WTC11 (cell line): ENCODE results near the gene ACSF3. TPM values are rescaled to one million over a fixed set of nuclear protein-coding genes. Genes with fewer than 3 reads are reported as not detected.

Experiments
- ATAC-seq: fragments of 200-7000 bp; cut with Tn5 transposase; 2 replicates; pipeline ENCODE4 v1.10.0; 2021; ENCODE audit warnings: mild to moderate bottlenecking, moderate library complexity
- CTCF ChIA-PET: fragments of 300-600 bp; sonication (Branson Sonifier 250); formaldehyde crosslinking; loops from one replicate; lab custom pipeline; 2021; ENCODE audit warnings: antibody characterized with exemption; lab: Charles Lee
- POLR2A ChIA-PET: fragments of 350-600 bp; sonication (Branson Sonifier 250); formaldehyde crosslinking; loops from one replicate; lab custom pipeline; 2021; ENCODE audit warnings: antibody characterized with exemption; lab: Charles Lee
- DNase-seq: peaks from one replicate; pipeline ENCODE4 v3.0.0; 2021; ENCODE audit warnings: low spot score
- H3K27ac Mint-ChIP-seq: 2 replicates; pipeline ENCODE4 v1.8.0; 2021; ENCODE audit warnings: mixed read lengths
- H3K27me3 Mint-ChIP-seq: 2 replicates; pipeline ENCODE4 v1.8.0; 2021; ENCODE audit warnings: low read depth, mild to moderate bottlenecking, moderate library complexity, mixed read lengths
- H3K36me3 Mint-ChIP-seq: 2 replicates; pipeline ENCODE4 v1.8.0; 2021; ENCODE audit warnings: mixed read lengths
- H3K4me1 Mint-ChIP-seq: 2 replicates; pipeline ENCODE4 v1.8.0; 2022; ENCODE audit warnings: mixed read lengths
- H3K4me3 Mint-ChIP-seq: 2 replicates; pipeline ENCODE4 v1.8.0; 2021; ENCODE audit warnings: mild to moderate bottlenecking, moderate library complexity, mixed read lengths
- H3K9me3 Mint-ChIP-seq: 2 replicates; pipeline ENCODE4 v1.8.0; 2021; ENCODE audit warnings: mixed read lengths
- ATF1 ChIP-seq: sonication (generic); formaldehyde crosslinking; IDR thresholded peaks from 2 replicates; pipeline ENCODE4 v1.8.1; 2023; ENCODE audit warnings: mild to moderate bottlenecking, moderate library complexity, missing genetic modification reagents
- CTCF ChIP-seq: fragments of 200-600 bp; IDR thresholded peaks from 2 replicates; pipeline ENCODE4 v1.8.0; 2022; ENCODE audit warnings: antibody characterized with exemption
- E2F1 ChIP-seq: sonication (generic); formaldehyde crosslinking; IDR thresholded peaks from 2 replicates; pipeline ENCODE4 v1.8.0; 2022; ENCODE audit warnings: mild to moderate bottlenecking, missing genetic modification reagents
- EMX1 ChIP-seq: fragments of 250-450 bp; sonication (Bioruptor Pico); IDR thresholded peaks from 2 replicates; pipeline ENCODE4 v1.8.0; 2021; ENCODE audit warnings: mild to moderate bottlenecking
- ERG ChIP-seq: fragments of 250-450 bp; sonication (Bioruptor Pico); IDR thresholded peaks from 2 replicates; pipeline ENCODE4 v1.8.0; 2021; ENCODE audit warnings: mild to moderate bottlenecking
- FOXJ3 ChIP-seq: sonication (generic); formaldehyde crosslinking; IDR thresholded peaks from 2 replicates; pipeline ENCODE4 v1.9.0; 2021; ENCODE audit warnings: missing genetic modification reagents, mild to moderate bottlenecking, borderline replicate concordance
- FOXP1 ChIP-seq: sonication (generic); formaldehyde crosslinking; IDR thresholded peaks from 2 replicates; pipeline ENCODE4 v1.8.0; 2022; ENCODE audit warnings: missing genetic modification reagents, mild to moderate bottlenecking, moderate library complexity, borderline replicate concordance
- IRF1 ChIP-seq: sonication (generic); formaldehyde crosslinking; IDR thresholded peaks from 2 replicates; pipeline ENCODE4 v1.8.0; 2023; ENCODE audit warnings: missing genetic modification reagents
- IRF2 ChIP-seq: sonication (generic); formaldehyde crosslinking; IDR thresholded peaks from 2 replicates; pipeline ENCODE4 v1.8.0; 2022; ENCODE audit warnings: low read depth, missing genetic modification reagents, borderline replicate concordance
- JAZF1 ChIP-seq: fragments of 250-450 bp; sonication (Bioruptor Pico); IDR thresholded peaks from 2 replicates; pipeline ENCODE4 v1.9.0; 2021; ENCODE audit warnings: moderate library complexity, mild to moderate bottlenecking, inconsistent platforms
- NFATC4 ChIP-seq: fragments of 250-450 bp; sonication (Bioruptor Pico); IDR thresholded peaks from 2 replicates; pipeline ENCODE4 v1.9.0; 2021; ENCODE audit warnings: mild to moderate bottlenecking
- NR1H2 ChIP-seq: sonication (generic); formaldehyde crosslinking; IDR thresholded peaks from 2 replicates; pipeline ENCODE4 v1.9.0; 2021; ENCODE audit warnings: mild to moderate bottlenecking, moderate library complexity, missing genetic modification reagents
- TEAD1 ChIP-seq: sonication (generic); formaldehyde crosslinking; IDR thresholded peaks from 2 replicates; pipeline ENCODE4 v1.8.0; 2022; ENCODE audit warnings: mild to moderate bottlenecking, missing genetic modification reagents
- TEAD4 ChIP-seq: sonication (generic); formaldehyde crosslinking; IDR thresholded peaks from 2 replicates; pipeline ENCODE4 v1.8.0; 2022; ENCODE audit warnings: mild to moderate bottlenecking, missing genetic modification reagents
- ZMAT4 ChIP-seq: fragments of 250-450 bp; sonication (Bioruptor Pico); IDR thresholded peaks from 2 replicates; pipeline ENCODE4 v1.9.0; 2021; ENCODE audit warnings: mild to moderate bottlenecking
- ZNF121 ChIP-seq: sonication (generic); formaldehyde crosslinking; IDR thresholded peaks from 2 replicates; pipeline ENCODE4 v1.8.0; 2023; ENCODE audit warnings: missing genetic modification reagents
- ZNF219 ChIP-seq: sonication (generic); formaldehyde crosslinking; IDR thresholded peaks from 2 replicates; pipeline ENCODE4 v1.8.0; 2023; ENCODE audit warnings: missing genetic modification reagents, mild to moderate bottlenecking, borderline replicate concordance
- ZNF263 ChIP-seq: sonication (generic); formaldehyde crosslinking; IDR thresholded peaks from 2 replicates; pipeline ENCODE4 v1.8.1; 2022; ENCODE audit warnings: low read depth, mild to moderate bottlenecking, moderate library complexity, missing genetic modification reagents
- ZNF416 ChIP-seq: fragments of 250-450 bp; sonication (Bioruptor Pico); IDR thresholded peaks from 2 replicates; pipeline ENCODE4 v1.9.0; 2021; ENCODE audit warnings: mild to moderate bottlenecking, inconsistent platforms
- ZNF671 ChIP-seq: fragments of 250-450 bp; sonication (Bioruptor Pico); IDR thresholded peaks from 2 replicates; pipeline ENCODE4 v1.8.0; 2021; ENCODE audit warnings: mild to moderate bottlenecking
- total RNA-seq: library from RNA; stranded (reverse); gene quantifications from 3 replicates; pipeline ENCODE4 v1.2.3, GENCODE V29; 2021
- TF ChIP-seq, protein P1 (sequence below): sonication (generic); formaldehyde crosslinking; IDR thresholded peaks from 2 replicates; pipeline ENCODE4 v1.8.1; 2022; ENCODE audit warnings: mild to moderate bottlenecking, missing genetic modification reagents, moderate library complexity, borderline replicate concordance
- TF ChIP-seq, protein P2 (sequence below): sonication (generic); formaldehyde crosslinking; conservative IDR thresholded peaks from 2 replicates; pipeline ENCODE4 v1.8.1; 2022; ENCODE audit warnings: mild to moderate bottlenecking, missing genetic modification reagents
- TF ChIP-seq, protein P3 (sequence below): sonication (generic); formaldehyde crosslinking; IDR thresholded peaks from 2 replicates; pipeline ENCODE4 v1.8.1; 2023; ENCODE audit warnings: mild to moderate bottlenecking, missing genetic modification reagents, moderate library complexity

The ACSF3 gene
- total RNA-seq, 1 experiment from 2014 or later = 22.9 TPM

DNA sequence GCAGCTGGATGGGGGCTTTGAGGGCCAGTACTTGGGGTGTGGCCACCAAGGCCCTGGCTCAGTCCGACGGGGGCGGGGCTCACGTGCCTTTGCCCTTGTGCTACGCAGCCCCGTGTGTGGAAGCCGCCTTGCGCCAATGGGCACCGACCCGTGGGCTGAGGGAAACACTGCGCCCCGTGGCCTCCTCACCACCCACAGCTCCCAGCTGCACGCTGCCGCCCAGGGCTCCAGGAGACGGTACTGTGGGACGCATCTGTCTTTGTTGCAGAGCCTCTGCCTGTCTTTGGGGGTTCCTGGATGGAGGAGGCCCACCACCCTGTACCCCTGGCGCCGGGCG lies 85.5 kb downstream of the ACSF3 start (continued):
- TF ChIP-seq ZNF121 (CRISPR knock-in tag) (no peak), TEAD1 (no peak), FOXJ3 (CRISPR knock-in tag) (no peak), ZNF219 (CRISPR knock-in tag) (no peak), FOXP1 (CRISPR knock-in tag) (no peak), ZNF263 (CRISPR knock-in tag) (no peak), NFATC4 (CRISPR knock-in tag) (no peak), ZNF416 (CRISPR knock-in tag) (no peak)

- CTCF ChIA-PET = interaction anchor here (1.6 kb wide), 1 partner anchor 8 kb away, joined by 3 read pairs; the partner anchor contains the start of gene CDH15
- Mint-ChIP-seq H3K36me3 (no peaks in the 10 kb centered on the region), H3K9me3 (no peaks in the 10 kb centered on the region), H3K4me3 (no peak overlapping the region), H3K27ac (no peak overlapping the region), H3K27me3 (peaks cover 2% of the 10 kb centered on the region; the same call in 1 of the 2 replicates), H3K4me1 (no peaks in the 10 kb centered on the region)
- POLR2A ChIA-PET = interaction anchor here (0.7 kb wide), 1 partner anchor 120 kb away, joined by 3 read pairs; no protein-coding TSS in a partner anchor
- TF ChIP-seq ZMAT4 (CRISPR knock-in tag) (no peak), ERG (CRISPR knock-in tag) (no peak), E2F1 (CRISPR knock-in tag) (no peak), EMX1 (no peak), ATF1 (CRISPR knock-in tag) (no peak), NR1H2 (CRISPR knock-in tag) (no peak), NFATC4 (CRISPR knock-in tag) (no peak), IRF1 (CRISPR knock-in tag) (no peak), JAZF1 (CRISPR knock-in tag) (no peak), TEAD4 (CRISPR knock-in tag) (no peak), CTCF (no peak), ZNF671 (CRISPR knock-in tag) (no peak), FOXJ3 (CRISPR knock-in tag) (no peak), ZNF219 (CRISPR knock-in tag) (no peak), IRF2 (CRISPR knock-in tag) (no peak)
- TF ChIP-seq, protein P1, sequence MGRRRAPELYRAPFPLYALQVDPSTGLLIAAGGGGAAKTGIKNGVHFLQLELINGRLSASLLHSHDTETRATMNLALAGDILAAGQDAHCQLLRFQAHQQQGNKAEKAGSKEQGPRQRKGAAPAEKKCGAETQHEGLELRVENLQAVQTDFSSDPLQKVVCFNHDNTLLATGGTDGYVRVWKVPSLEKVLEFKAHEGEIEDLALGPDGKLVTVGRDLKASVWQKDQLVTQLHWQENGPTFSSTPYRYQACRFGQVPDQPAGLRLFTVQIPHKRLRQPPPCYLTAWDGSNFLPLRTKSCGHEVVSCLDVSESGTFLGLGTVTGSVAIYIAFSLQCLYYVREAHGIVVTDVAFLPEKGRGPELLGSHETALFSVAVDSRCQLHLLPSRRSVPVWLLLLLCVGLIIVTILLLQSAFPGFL = no peak
- TF ChIP-seq, protein P2, sequence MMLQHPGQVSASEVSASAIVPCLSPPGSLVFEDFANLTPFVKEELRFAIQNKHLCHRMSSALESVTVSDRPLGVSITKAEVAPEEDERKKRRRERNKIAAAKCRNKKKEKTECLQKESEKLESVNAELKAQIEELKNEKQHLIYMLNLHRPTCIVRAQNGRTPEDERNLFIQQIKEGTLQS (CRISPR knock-in tag) = no peak
- TF ChIP-seq, protein P3, sequence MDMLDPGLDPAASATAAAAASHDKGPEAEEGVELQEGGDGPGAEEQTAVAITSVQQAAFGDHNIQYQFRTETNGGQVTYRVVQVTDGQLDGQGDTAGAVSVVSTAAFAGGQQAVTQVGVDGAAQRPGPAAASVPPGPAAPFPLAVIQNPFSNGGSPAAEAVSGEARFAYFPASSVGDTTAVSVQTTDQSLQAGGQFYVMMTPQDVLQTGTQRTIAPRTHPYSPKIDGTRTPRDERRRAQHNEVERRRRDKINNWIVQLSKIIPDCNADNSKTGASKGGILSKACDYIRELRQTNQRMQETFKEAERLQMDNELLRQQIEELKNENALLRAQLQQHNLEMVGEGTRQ (CRISPR knock-in tag) = no peak
- DNase-seq (no peak), ATAC-seq (no peak)
Measured at GRCh38 chr16:89179656-89180315, 86.1 kb downstream of the ACSF3 start.
